HEK293 (cell line): ENCODE measurements around the gene MMP27.

Source experiments
- CTCF ChIA-PET: fragments of 350-600 bp; formaldehyde crosslinking; extraction: SDS; loops from one replicate; lab custom pipeline; 2021; ENCODE audit warnings: antibody characterized with exemption; lab: Yijun Ruan, JAX
- POLR2A ChIA-PET: fragments of 300-600 bp; formaldehyde crosslinking; extraction: SDS; loops from one replicate; lab custom pipeline; 2020; ENCODE audit warnings: antibody characterized with exemption, inconsistent platforms; lab: Yijun Ruan, JAX
- H3K27ac ChIP-seq: fragments of 200-500 bp; sonication (Bioruptor generic); 2 replicates; pipeline ENCODE4 v1.5.1; 2014; ENCODE audit warnings: low read depth, low read length, control low read depth, inconsistent platforms; ENCODE audit errors: extremely low read depth
- H3K36me3 ChIP-seq, 2 experiments: fragments of 200-500 bp in 1 of 2; sonication (Bioruptor generic) in 1 of 2; 1 replicate in 1 of 2; 2 replicates in 1 of 2; pipeline ENCODE4 v1.5.1; 2014 to 2017; ENCODE audit warnings: inconsistent platforms in 2 of 2, low read length in 2 of 2; ENCODE audit not compliant: control insufficient read depth in 2 of 2, insufficient read depth in 1 of 2
- H3K4me1 ChIP-seq: fragments of 200-500 bp; sonication (Bioruptor generic); 2 replicates; pipeline ENCODE4 v1.5.1; 2014; ENCODE audit warnings: mild to moderate bottlenecking, low read length, inconsistent platforms; ENCODE audit not compliant: control insufficient read depth, insufficient read depth
- H3K4me3 ChIP-seq: 2 replicates; pipeline ENCODE4 v1.5.1; 2011; ENCODE audit warnings: low read depth, mild to moderate bottlenecking, control low read depth, low read length, moderate library complexity
- H3K9me3 ChIP-seq: fragments of 200-500 bp; sonication (Bioruptor generic); 2 replicates; pipeline ENCODE4 v1.5.1; 2014; ENCODE audit warnings: low read depth, low read length, inconsistent platforms; ENCODE audit not compliant: control insufficient read depth, insufficient read depth
- GFI1B ChIP-seq: fragments of 450-650 bp; formaldehyde crosslinking; IDR thresholded peaks from 2 replicates; pipeline ENCODE4 v1.5.1; 2016; ENCODE audit warnings: missing biosample characterization, missing genetic modification characterization
- HOXC10 ChIP-seq: sonication (generic); formaldehyde crosslinking; IDR thresholded peaks from 2 replicates; pipeline ENCODE4 v1.8.1; 2023; ENCODE audit warnings: mild to moderate bottlenecking, missing genetic modification reagents
- MZF1 ChIP-seq: fragments of 450-650 bp; formaldehyde crosslinking; IDR thresholded peaks from 2 replicates; pipeline ENCODE4 v1.5.1; 2017; ENCODE audit warnings: missing biosample characterization, missing genetic modification characterization, borderline replicate concordance
- OVOL3 ChIP-seq: fragments of 450-650 bp; formaldehyde crosslinking; IDR thresholded peaks from 2 replicates; pipeline ENCODE4 v1.5.1; 2016; ENCODE audit warnings: missing biosample characterization, missing genetic modification characterization
- RBAK ChIP-seq: fragments of 450-650 bp; formaldehyde crosslinking; IDR thresholded peaks from 2 replicates; pipeline ENCODE4 v1.5.1; 2016; ENCODE audit warnings: missing biosample characterization, missing genetic modification characterization
- YY1 ChIP-seq: fragments of 450-650 bp; formaldehyde crosslinking; IDR thresholded peaks from 2 replicates; pipeline ENCODE4 v1.5.1; 2018; ENCODE audit warnings: missing biosample characterization, missing genetic modification characterization
- ZBTB7A ChIP-seq: fragments of 450-650 bp; formaldehyde crosslinking; IDR thresholded peaks from 2 replicates; pipeline ENCODE4 v1.5.1; 2016; ENCODE audit warnings: low read depth, missing biosample characterization, missing genetic modification characterization
- ZFP41 ChIP-seq: fragments of 450-650 bp; formaldehyde crosslinking; IDR thresholded peaks from 2 replicates; pipeline ENCODE4 v1.5.1; 2016; ENCODE audit warnings: missing biosample characterization, missing genetic modification characterization, borderline replicate concordance
- ZFP69B ChIP-seq: fragments of 450-650 bp; formaldehyde crosslinking; IDR thresholded peaks from 2 replicates; pipeline ENCODE4 v1.5.1; 2016; ENCODE audit warnings: missing biosample characterization, missing genetic modification characterization
- ZNF140 ChIP-seq: fragments of 450-650 bp; formaldehyde crosslinking; IDR thresholded peaks from 2 replicates; pipeline ENCODE4 v1.5.1; 2016; ENCODE audit warnings: missing biosample characterization, missing genetic modification characterization
- ZNF146 ChIP-seq: fragments of 450-650 bp; formaldehyde crosslinking; IDR thresholded peaks from 2 replicates; pipeline ENCODE4 v1.5.1; 2016; ENCODE audit warnings: missing biosample characterization, missing genetic modification characterization
- ZNF341 ChIP-seq: fragments of 450-650 bp; formaldehyde crosslinking; IDR thresholded peaks from 2 replicates; pipeline ENCODE4; 2016; ENCODE audit warnings: low read depth, missing biosample characterization, missing genetic modification characterization
- ZNF560 ChIP-seq: fragments of 450-650 bp; formaldehyde crosslinking; IDR thresholded peaks from 2 replicates; pipeline ENCODE4 v1.5.1; 2017; ENCODE audit warnings: missing biosample characterization, missing genetic modification characterization, borderline replicate concordance
- ZNF626 ChIP-seq: fragments of 450-650 bp; sonication (Bioruptor Pico); formaldehyde crosslinking; IDR thresholded peaks from 2 replicates; pipeline ENCODE4 v1.5.1; 2018; ENCODE audit warnings: missing biosample characterization, missing genetic modification characterization, inconsistent platforms
- ZNF654 ChIP-seq: fragments of 450-650 bp; formaldehyde crosslinking; IDR thresholded peaks from 2 replicates; pipeline ENCODE4 v1.5.1; 2016; ENCODE audit warnings: low read depth, missing biosample characterization, missing genetic modification characterization
- TF ChIP-seq, protein P1 (sequence below): fragments of 450-650 bp; formaldehyde crosslinking; IDR thresholded peaks from 2 replicates; pipeline ENCODE4 v1.5.1; 2016; ENCODE audit warnings: missing biosample characterization, missing genetic modification characterization
- TF ChIP-seq, protein P2 (sequence below): fragments of 450-650 bp; formaldehyde crosslinking; IDR thresholded peaks from 2 replicates; pipeline ENCODE4 v1.5.1; 2016; ENCODE audit warnings: missing biosample characterization, missing genetic modification characterization
- TF ChIP-seq, protein P3 (sequence below): fragments of 450-650 bp; formaldehyde crosslinking; IDR thresholded peaks from 2 replicates; pipeline ENCODE4 v1.5.1; 2017; ENCODE audit warnings: missing biosample characterization, mild to moderate bottlenecking, missing genetic modification characterization, moderate library complexity
- TF ChIP-seq, protein P4 (sequence below): fragments of 450-650 bp; formaldehyde crosslinking; IDR thresholded peaks from 2 replicates; pipeline ENCODE4 v1.5.1; 2017; ENCODE audit warnings: missing biosample characterization, missing genetic modification characterization
- TF ChIP-seq, protein P5 (sequence below): fragments of 450-650 bp; formaldehyde crosslinking; IDR thresholded peaks from 2 replicates; pipeline ENCODE4 v1.5.1; 2016; ENCODE audit warnings: missing biosample characterization, missing genetic modification characterization
- TF ChIP-seq, protein P6 (sequence below): fragments of 450-650 bp; IDR thresholded peaks from 2 replicates; pipeline ENCODE4 v1.5.1; 2018; ENCODE audit warnings: missing biosample characterization, mild to moderate bottlenecking, missing genetic modification characterization
- TF ChIP-seq, protein P7 (sequence below): fragments of 450-650 bp; formaldehyde crosslinking; IDR thresholded peaks from 2 replicates; pipeline ENCODE4 v1.5.1; 2016; ENCODE audit warnings: missing biosample characterization, missing genetic modification characterization

Gene MMP27

DNA sequence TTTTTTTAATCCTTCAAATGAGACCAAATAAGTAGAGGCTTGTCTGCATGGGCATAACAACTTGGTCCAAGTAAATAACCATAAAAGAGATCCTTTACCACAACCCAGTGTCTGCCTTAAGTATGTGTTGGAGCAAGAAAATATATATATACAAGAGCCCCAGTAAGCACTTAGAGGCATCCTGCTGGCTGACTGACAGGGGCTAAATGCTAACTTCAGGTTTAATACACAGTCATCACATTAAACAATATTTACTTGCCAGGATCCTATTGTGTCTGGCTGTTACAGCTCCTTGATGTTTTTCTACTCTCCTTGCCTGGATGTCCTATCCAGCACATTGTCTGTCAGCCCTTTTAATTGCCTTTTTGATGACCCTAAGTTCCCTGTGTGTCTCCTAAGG lies 43.0 kb downstream of the MMP27 start (continued):
- no peak for TF ChIP-seq ZFP69B
- no peak for TF ChIP-seq ZNF560 (tag by site-specific recombination)
- TF ChIP-seq, protein P1, sequence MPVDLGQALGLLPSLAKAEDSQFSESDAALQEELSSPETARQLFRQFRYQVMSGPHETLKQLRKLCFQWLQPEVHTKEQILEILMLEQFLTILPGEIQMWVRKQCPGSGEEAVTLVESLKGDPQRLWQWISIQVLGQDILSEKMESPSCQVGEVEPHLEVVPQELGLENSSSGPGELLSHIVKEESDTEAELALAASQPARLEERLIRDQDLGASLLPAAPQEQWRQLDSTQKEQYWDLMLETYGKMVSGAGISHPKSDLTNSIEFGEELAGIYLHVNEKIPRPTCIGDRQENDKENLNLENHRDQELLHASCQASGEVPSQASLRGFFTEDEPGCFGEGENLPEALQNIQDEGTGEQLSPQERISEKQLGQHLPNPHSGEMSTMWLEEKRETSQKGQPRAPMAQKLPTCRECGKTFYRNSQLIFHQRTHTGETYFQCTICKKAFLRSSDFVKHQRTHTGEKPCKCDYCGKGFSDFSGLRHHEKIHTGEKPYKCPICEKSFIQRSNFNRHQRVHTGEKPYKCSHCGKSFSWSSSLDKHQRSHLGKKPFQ: no peak
- TF ChIP-seq, protein P2, sequence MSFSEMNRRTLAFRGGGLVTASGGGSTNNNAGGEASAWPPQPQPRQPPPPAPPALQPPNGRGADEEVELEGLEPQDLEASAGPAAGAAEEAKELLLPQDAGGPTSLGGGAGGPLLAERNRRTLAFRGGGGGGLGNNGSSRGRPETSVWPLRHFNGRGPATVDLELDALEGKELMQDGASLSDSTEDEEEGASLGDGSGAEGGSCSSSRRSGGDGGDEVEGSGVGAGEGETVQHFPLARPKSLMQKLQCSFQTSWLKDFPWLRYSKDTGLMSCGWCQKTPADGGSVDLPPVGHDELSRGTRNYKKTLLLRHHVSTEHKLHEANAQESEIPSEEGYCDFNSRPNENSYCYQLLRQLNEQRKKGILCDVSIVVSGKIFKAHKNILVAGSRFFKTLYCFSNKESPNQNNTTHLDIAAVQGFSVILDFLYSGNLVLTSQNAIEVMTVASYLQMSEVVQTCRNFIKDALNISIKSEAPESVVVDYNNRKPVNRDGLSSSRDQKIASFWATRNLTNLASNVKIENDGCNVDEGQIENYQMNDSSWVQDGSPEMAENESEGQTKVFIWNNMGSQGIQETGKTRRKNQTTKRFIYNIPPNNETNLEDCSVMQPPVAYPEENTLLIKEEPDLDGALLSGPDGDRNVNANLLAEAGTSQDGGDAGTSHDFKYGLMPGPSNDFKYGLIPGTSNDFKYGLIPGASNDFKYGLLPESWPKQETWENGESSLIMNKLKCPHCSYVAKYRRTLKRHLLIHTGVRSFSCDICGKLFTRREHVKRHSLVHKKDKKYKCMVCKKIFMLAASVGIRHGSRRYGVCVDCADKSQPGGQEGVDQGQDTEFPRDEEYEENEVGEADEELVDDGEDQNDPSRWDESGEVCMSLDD (tag by site-specific recombination): no peak
- TF ChIP-seq RBAK: no peak
- TF ChIP-seq GFI1B (tag by site-specific recombination): no peak
- no peak for TF ChIP-seq ZNF626 (tag by site-specific recombination)
- TF ChIP-seq ZNF140: no peak
- no peak for TF ChIP-seq ZNF654 (tag by site-specific recombination)
- no peak for TF ChIP-seq ZNF341 (tag by site-specific recombination)
- TF ChIP-seq, protein P3, sequence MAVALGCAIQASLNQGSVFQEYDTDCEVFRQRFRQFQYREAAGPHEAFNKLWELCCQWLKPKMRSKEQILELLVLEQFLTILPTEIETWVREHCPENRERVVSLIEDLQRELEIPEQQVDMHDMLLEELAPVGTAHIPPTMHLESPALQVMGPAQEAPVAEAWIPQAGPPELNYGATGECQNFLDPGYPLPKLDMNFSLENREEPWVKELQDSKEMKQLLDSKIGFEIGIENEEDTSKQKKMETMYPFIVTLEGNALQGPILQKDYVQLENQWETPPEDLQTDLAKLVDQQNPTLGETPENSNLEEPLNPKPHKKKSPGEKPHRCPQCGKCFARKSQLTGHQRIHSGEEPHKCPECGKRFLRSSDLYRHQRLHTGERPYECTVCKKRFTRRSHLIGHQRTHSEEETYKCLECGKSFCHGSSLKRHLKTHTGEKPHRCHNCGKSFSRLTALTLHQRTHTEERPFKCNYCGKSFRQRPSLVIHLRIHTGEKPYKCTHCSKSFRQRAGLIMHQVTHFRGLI (tag by site-specific recombination): no peak

DNA sequence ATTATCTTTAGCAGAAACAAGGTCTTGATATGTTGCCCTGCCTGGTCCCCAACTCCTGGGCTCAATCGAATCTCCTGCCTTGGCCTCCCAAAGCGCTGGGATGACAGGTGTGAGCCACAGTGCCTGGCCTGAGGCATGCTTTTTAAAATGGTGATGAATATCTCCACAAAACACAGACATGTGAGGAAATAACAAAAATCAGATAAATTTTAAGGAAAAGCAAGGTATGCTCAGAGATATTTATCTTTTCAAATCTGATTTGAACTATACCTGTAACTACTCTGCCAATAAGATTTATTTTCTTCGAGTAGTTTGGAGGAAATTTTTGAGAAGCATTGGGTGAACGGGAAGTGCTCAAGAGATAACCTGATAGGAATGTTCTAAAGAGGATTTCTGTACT lies 44.5 kb downstream of the MMP27 start:
- Histone ChIP-seq H3K4me3 (no peak overlapping the region), H3K9me3 (no peaks in the 10 kb centered on the region), H3K27ac (no peak overlapping the region), H3K36me3 (no peaks in the 10 kb centered on the region), H3K4me1 (no peaks in the 10 kb centered on the region)
- ChIA-PET POLR2A (no interaction called here), CTCF (interaction anchor here (0.6 to 1.0 kb wide), 3 partner anchors 32 to 271 kb away, joined by 3 read pairs; no protein-coding TSS in a partner anchor)
- TF ChIP-seq, protein P4, sequence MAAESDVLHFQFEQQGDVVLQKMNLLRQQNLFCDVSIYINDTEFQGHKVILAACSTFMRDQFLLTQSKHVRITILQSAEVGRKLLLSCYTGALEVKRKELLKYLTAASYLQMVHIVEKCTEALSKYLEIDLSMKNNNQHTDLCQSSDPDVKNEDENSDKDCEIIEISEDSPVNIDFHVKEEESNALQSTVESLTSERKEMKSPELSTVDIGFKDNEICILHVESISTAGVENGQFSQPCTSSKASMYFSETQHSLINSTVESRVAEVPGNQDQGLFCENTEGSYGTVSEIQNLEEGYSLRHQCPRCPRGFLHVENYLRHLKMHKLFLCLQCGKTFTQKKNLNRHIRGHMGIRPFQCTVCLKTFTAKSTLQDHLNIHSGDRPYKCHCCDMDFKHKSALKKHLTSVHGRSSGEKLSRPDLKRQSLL (tag by site-specific recombination): no peak
- TF ChIP-seq YY1 (tag by site-specific recombination) (no peak), HOXC10 (no peak), ZBTB7A (tag by site-specific recombination) (no peak), ZNF146 (no peak), ZFP41 (tag by site-specific recombination) (no peak), MZF1 (tag by site-specific recombination) (no peak), OVOL3 (no peak)
- TF ChIP-seq, protein P5, sequence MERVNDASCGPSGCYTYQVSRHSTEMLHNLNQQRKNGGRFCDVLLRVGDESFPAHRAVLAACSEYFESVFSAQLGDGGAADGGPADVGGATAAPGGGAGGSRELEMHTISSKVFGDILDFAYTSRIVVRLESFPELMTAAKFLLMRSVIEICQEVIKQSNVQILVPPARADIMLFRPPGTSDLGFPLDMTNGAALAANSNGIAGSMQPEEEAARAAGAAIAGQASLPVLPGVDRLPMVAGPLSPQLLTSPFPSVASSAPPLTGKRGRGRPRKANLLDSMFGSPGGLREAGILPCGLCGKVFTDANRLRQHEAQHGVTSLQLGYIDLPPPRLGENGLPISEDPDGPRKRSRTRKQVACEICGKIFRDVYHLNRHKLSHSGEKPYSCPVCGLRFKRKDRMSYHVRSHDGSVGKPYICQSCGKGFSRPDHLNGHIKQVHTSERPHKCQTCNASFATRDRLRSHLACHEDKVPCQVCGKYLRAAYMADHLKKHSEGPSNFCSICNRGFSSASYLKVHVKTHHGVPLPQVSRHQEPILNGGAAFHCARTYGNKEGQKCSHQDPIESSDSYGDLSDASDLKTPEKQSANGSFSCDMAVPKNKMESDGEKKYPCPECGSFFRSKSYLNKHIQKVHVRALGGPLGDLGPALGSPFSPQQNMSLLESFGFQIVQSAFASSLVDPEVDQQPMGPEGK (tag by site-specific recombination): no peak
- TF ChIP-seq, protein P6, sequence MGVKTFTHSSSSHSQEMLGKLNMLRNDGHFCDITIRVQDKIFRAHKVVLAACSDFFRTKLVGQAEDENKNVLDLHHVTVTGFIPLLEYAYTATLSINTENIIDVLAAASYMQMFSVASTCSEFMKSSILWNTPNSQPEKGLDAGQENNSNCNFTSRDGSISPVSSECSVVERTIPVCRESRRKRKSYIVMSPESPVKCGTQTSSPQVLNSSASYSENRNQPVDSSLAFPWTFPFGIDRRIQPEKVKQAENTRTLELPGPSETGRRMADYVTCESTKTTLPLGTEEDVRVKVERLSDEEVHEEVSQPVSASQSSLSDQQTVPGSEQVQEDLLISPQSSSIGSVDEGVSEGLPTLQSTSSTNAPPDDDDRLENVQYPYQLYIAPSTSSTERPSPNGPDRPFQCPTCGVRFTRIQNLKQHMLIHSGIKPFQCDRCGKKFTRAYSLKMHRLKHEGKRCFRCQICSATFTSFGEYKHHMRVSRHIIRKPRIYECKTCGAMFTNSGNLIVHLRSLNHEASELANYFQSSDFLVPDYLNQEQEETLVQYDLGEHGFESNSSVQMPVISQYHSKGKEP (tag by site-specific recombination): no peak
- TF ChIP-seq, protein P7, sequence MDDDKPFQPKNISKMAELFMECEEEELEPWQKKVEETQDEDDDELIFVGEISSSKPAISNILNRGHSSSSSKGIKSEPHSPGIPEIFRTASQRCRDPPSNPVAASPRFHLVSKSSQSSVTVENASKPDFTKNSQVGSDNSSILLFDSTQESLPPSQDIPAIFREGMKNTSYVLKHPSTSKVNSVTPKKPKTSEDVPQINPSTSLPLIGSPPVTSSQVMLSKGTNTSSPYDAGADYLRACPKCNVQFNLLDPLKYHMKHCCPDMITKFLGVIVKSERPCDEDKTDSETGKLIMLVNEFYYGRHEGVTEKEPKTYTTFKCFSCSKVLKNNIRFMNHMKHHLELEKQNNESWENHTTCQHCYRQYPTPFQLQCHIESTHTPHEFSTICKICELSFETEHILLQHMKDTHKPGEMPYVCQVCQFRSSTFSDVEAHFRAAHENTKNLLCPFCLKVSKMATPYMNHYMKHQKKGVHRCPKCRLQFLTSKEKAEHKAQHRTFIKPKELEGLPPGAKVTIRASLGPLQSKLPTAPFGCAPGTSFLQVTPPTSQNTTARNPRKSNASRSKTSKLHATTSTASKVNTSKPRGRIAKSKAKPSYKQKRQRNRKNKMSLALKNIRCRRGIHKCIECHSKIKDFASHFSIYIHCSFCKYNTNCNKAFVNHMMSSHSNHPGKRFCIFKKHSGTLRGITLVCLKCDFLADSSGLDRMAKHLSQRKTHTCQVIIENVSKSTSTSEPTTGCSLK (tag by site-specific recombination): no peak
